ELF-1 (cell line): ENCODE results near the gene CDH4.
"Not testable (repeated sequence)": the region's sequence is repeated elsewhere in the genome, so short reads cannot be mapped to it uniquely, and the experiment has no call there.

ENCODE experiments used
- DNase-seq: peaks from one replicate; pipeline ENCODE4 v3.0.0-alpha.2; 2016; ENCODE audit warnings: low read depth, low spot score

Gene CDH4

GRCh38 chr20:61416546-61416945, 164.5 kb downstream of the CDH4 start:
- no peak for DNase-seq

GRCh38 chr20:61417221-61417941, 165.3 kb downstream of the CDH4 start:
- DNase-seq, result no peak

- DNase-seq, result no peak
These were observed 166.9 kb downstream of the CDH4 start for GRCh38 chr20:61419010-61419409.

- DNase-seq, result no peak
These were observed 167.4 kb downstream of the CDH4 start for GRCh38 chr20:61419501-61419900.

- DNase-seq, result no peak
These were observed 168.0 kb downstream of the CDH4 start for GRCh38 chr20:61420056-61420455.

- DNase-seq, result no peak
These were observed 168.7 kb downstream of the CDH4 start for GRCh38 chr20:61420781-61421180.

- DNase-seq, result peak; percentile 59
These were observed 170.8 kb downstream of the CDH4 start for GRCh38 chr20:61422636-61423425.

- DNase-seq, result no peak
These were observed 172.1 kb downstream of the CDH4 start for GRCh38 chr20:61424011-61424627.

- no peak for DNase-seq
These were observed 172.8 kb downstream of the CDH4 start for GRCh38 chr20:61424628-61425420.

- DNase-seq, result not testable (repeated sequence)
These were observed 173.5 kb downstream of the CDH4 start for GRCh38 chr20:61425541-61425991.

GRCh38 chr20:61426352-61426751, 174.3 kb downstream of the CDH4 start:
- no peak for DNase-seq

GRCh38 chr20:61429458-61430227, 177.6 kb downstream of the CDH4 start:
- no peak for DNase-seq

GRCh38 chr20:61430228-61430624, 178.2 kb downstream of the CDH4 start:
- no peak for DNase-seq

- no peak for DNase-seq
These were observed 181.1 kb downstream of the CDH4 start for GRCh38 chr20:61433176-61433575.

- DNase-seq, result no peak
These were observed 181.8 kb downstream of the CDH4 start for GRCh38 chr20:61433816-61434215.

GRCh38 chr20:61434341-61434781, 182.3 kb downstream of the CDH4 start:
- peak; percentile 58 for DNase-seq

GRCh38 chr20:61435184-61435822, 183.2 kb downstream of the CDH4 start:
- DNase-seq, result peak; percentile 61

- DNase-seq, result no peak
These were observed 183.8 kb downstream of the CDH4 start for GRCh38 chr20:61435823-61436220.

GRCh38 chr20:61436283-61436666, 184.2 kb downstream of the CDH4 start:
- no peak for DNase-seq

GRCh38 chr20:61436667-61437279, 184.7 kb downstream of the CDH4 start:
- peak; percentile 99 for DNase-seq
